Testis (tissue), 2 donors: ENCODE data around the gene NRCAM.

ENCODE experiments used
- CTCF ChIP-seq, 3 experiments: fragments of 450-650 bp in 2 of 3; fragments of 200-600 bp in 1 of 3; sonication (generic) in 1 of 3; IDR thresholded peaks; one replicate each; pipeline ENCODE4 v1.5.1; 2016 to 2019; ENCODE audit warnings: antibody characterized with exemption in 3 of 3, mild to moderate bottlenecking in 2 of 3, moderate library complexity in 1 of 3
- POLR2A ChIP-seq: fragments of 450-650 bp; IDR thresholded peaks from one replicate; pipeline ENCODE4 v1.6.1; 2017; ENCODE audit warnings: antibody characterized with exemption, mild to moderate bottlenecking, moderate library complexity

- TF ChIP-seq CTCF (IDR thresholded peaks at IDR 0.05): no peak
- TF ChIP-seq POLR2A: no peak
These were observed 176.1 kb downstream of the NRCAM start for GRCh38 chr7:108280136-108280535.
